GM12891 (cell line): ENCODE results near the gene SEZ6.

Source experiments
- PAX5 ChIP-seq: IDR thresholded peaks from 2 replicates; pipeline ENCODE4 v1.6.1; 2011; ENCODE audit warnings: low read length, moderate library complexity, mild to moderate bottlenecking; ENCODE audit not compliant: insufficient read depth, severe bottlenecking
- POU2F2 ChIP-seq: IDR thresholded peaks from 2 replicates; pipeline ENCODE4 v1.6.1; 2011; ENCODE audit warnings: low read depth, mild to moderate bottlenecking, control low read depth, low read length, moderate library complexity

GRCh38 chr17:28992185-28992584 lies 13.6 kb downstream of the SEZ6 start:
- TF ChIP-seq PAX5 (no peak), POU2F2 (no peak)
